ENCODE measurements around the gene EPHA6.

DNA sequence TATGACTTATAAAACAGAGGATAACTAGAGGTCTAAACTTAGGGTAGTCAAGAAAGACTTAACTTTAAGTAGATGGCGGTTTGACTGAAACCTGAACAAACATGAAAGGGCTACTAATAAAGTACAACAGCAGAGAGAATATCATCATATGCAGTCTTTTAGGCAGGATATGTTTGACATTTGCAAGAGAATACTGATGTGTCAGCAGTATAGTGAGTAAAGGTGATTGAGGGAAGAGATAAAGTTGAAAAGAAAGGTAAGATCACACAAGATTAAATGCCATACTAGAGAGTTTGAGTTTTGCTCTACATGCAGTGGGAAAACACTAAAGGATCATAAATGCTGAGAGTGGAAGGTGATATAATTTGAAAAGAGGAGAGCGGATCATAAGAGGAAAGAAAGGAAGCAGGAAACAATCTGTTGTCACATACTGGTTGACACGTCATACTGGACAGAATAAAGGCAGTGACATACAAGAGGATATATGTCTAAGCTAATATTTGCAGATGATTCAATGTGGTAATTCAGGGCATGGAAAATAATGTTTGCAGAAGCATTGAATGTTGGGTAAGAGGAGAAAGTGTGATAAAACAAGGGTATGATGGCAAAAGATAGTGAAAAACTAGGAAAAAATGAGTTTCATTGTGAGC lies 223.0 kb downstream of the EPHA6 start:
- TF ChIP-seq GATA2 (IDR thresholded peaks at IDR 0.05; ENCODE audit: insufficient read depth, insufficient read length, low read depth, low read length) = no peak
- TF ChIP-seq POLR2AphosphoS5 (IDR thresholded peaks at IDR 0.05; ENCODE audit: insufficient read depth, low read depth, low read length) = no peak
- TF ChIP-seq EZH2 (IDR thresholded peaks at IDR 0.05; ENCODE audit: borderline replicate concordance, low read depth, low read length, severe bottlenecking) = no peak
- TF ChIP-seq, protein P1, sequence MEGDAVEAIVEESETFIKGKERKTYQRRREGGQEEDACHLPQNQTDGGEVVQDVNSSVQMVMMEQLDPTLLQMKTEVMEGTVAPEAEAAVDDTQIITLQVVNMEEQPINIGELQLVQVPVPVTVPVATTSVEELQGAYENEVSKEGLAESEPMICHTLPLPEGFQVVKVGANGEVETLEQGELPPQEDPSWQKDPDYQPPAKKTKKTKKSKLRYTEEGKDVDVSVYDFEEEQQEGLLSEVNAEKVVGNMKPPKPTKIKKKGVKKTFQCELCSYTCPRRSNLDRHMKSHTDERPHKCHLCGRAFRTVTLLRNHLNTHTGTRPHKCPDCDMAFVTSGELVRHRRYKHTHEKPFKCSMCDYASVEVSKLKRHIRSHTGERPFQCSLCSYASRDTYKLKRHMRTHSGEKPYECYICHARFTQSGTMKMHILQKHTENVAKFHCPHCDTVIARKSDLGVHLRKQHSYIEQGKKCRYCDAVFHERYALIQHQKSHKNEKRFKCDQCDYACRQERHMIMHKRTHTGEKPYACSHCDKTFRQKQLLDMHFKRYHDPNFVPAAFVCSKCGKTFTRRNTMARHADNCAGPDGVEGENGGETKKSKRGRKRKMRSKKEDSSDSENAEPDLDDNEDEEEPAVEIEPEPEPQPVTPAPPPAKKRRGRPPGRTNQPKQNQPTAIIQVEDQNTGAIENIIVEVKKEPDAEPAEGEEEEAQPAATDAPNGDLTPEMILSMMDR (IDR thresholded peaks at IDR 0.05; ENCODE audit: extremely low read depth in 1 of 2, insufficient read depth in 1 of 2, low read depth in 1 of 2, low read length in 2 of 2) = no peak
- TF ChIP-seq POLR2A (IDR thresholded peaks at IDR 0.05; ENCODE audit: low read depth, low read length) = no peak
- no peak for TF ChIP-seq JUN (IDR thresholded peaks at IDR 0.05; ENCODE audit: borderline replicate concordance, insufficient read depth, insufficient read length, low read depth)
- TF ChIP-seq MAX (IDR thresholded peaks at IDR 0.05; ENCODE audit: insufficient read depth, insufficient read length) = no peak
- TF ChIP-seq MYC (IDR thresholded peaks at IDR 0.05; ENCODE audit: low read depth, low read length) = no peak

All from endothelial cell of umbilical vein (primary cell).